ENCODE data around the gene OASL. TPM values are rescaled to one million over a fixed set of nuclear protein-coding genes. Genes with fewer than 3 reads are reported as not detected.

OASL gene
- 1 to 10 TPM in 2 of 4 donors, under 1 TPM in 2; 0.65 to 5.6 (median 2.1) TPM for total RNA-seq

- DNase-seq (ENCODE audit: low spot score) (no peak), ATAC-seq (ENCODE audit: low FRiP score) (peak; percentile 33)
- TF ChIP-seq CTCF (IDR thresholded peaks at IDR 0.05), result no peak
Measured at GRCh38 chr12:121038861-121039668, at the start of gene OASL. Gene OASL, minus strand, starts transcription at chr12:121039246. Its CDS starts 275 bp downstream, at chr12:121038971.

GRCh38 chr12:121088195-121088585 is 49.1 kb upstream of the OASL start:
- DNase-seq (ENCODE audit: low spot score) (no peak), ATAC-seq (ENCODE audit: low FRiP score) (no peak)
- no peak for TF ChIP-seq CTCF (IDR thresholded peaks at IDR 0.05)

- no peak for TF ChIP-seq CTCF (IDR thresholded peaks at IDR 0.05)
- ATAC-seq (ENCODE audit: low FRiP score) (no peak), DNase-seq (ENCODE audit: low spot score) (no peak)
Measured at GRCh38 chr12:121087467-121088194, 48.6 kb upstream of the OASL start.

GRCh38 chr12:121086781-121087295 is 47.8 kb upstream of the OASL start:
- DNase-seq (ENCODE audit: low spot score) (no peak), ATAC-seq (ENCODE audit: low FRiP score) (no peak)
- no peak for TF ChIP-seq CTCF (IDR thresholded peaks at IDR 0.05)

- no peak for TF ChIP-seq CTCF (IDR thresholded peaks at IDR 0.05)
- DNase-seq (ENCODE audit: low spot score) (no peak), ATAC-seq (ENCODE audit: low FRiP score) (no peak)
Measured at GRCh38 chr12:121085506-121086353, 46.7 kb upstream of the OASL start.

GRCh38 chr12:121085069-121085468 is 46.0 kb upstream of the OASL start:
- no peak for ATAC-seq (ENCODE audit: low FRiP score)
- no peak for DNase-seq (ENCODE audit: low spot score)
- TF ChIP-seq CTCF (IDR thresholded peaks at IDR 0.05), result no peak
